ENCODE data around the gene SNTG2. TPM values are rescaled to one million over a fixed set of nuclear protein-coding genes. Genes with fewer than 3 reads are reported as not detected.

SNTG2 gene
- total and polyA plus RNA-seq, 2 donors (not counting 3 experiments of a cell fraction or from before 2014, with no cell fraction given) = not detected

- ChIA-PET CTCF (no interaction called here), POLR2A (no interaction called here)
- dilution Hi-C loops (cut with MboI; ENCODE audit: extremely low pct_ligation_motif_present, low sequenced_read_pairs) = no loop called here
- DNase-seq (ENCODE audit: low read depth, low spot score) = no peak
- no peak overlapping the region for H2AFZ ChIP-seq (ENCODE audit: low read depth, low read length)
- no TSS peak for BruUV-seq (replicated peaks)
- H3K9ac ChIP-seq (replicated peaks; ENCODE audit: extremely low read depth, insufficient read depth, low read length) = no peak overlapping the region
- no peak for FAIRE-seq
- no peaks in the 10 kb centered on the region for H4K20me1 ChIP-seq (replicated peaks; ENCODE audit: control insufficient read depth, extremely low read depth, insufficient read depth, low read length)
- no peak overlapping the region for H3K4me3 ChIP-seq (replicated peaks in 1 of 3; ENCODE audit: insufficient read depth in 1 of 3, low read depth in 1 of 3, low read length in 3 of 3)
- H3K9me3 ChIP-seq (replicated peaks; ENCODE audit: control insufficient read depth, insufficient read depth, low read length) = peaks cover 2% of the 10 kb centered on the region
- no peaks in the 10 kb centered on the region for H3K27me3 ChIP-seq (ENCODE audit: control insufficient read depth in 2 of 2, insufficient read depth in 2 of 2, low read length in 2 of 2)
- no peak overlapping the region for H3K4me2 ChIP-seq (ENCODE audit: insufficient read depth, low read length)
- no peaks in the 10 kb centered on the region for H3K4me1 ChIP-seq (ENCODE audit: control insufficient read depth, extremely low read depth, insufficient read depth, low read length)
- no peaks in the 10 kb centered on the region for H3K9me1 ChIP-seq (replicated peaks; ENCODE audit: control insufficient read depth, extremely low read depth, insufficient read depth, low read length)
- H3K36me3 ChIP-seq (ENCODE audit: control insufficient read depth in 2 of 2, extremely low read depth in 1 of 2, insufficient read depth in 2 of 2, low read length in 2 of 2) = no peaks in the 10 kb centered on the region
- H3K27ac ChIP-seq (ENCODE audit: insufficient read depth, low read depth, low read length) = no peak overlapping the region
- no peaks in the 10 kb centered on the region for H3K79me2 ChIP-seq (ENCODE audit: control insufficient read depth, insufficient read depth, low read length)
- TF ChIP-seq CTCF (IDR thresholded peaks at IDR 0.05; ENCODE audit: extremely low read depth in 1 of 2, insufficient read depth in 1 of 2, low read depth in 1 of 2, low read length in 2 of 2) (no peak), EZH2 (IDR thresholded peaks at IDR 0.05; ENCODE audit: borderline replicate concordance, low read depth, low read length, severe bottlenecking) (no peak), JUN (IDR thresholded peaks at IDR 0.05; ENCODE audit: borderline replicate concordance, insufficient read depth, insufficient read length, low read depth) (no peak), POLR2A (IDR thresholded peaks at IDR 0.05; ENCODE audit: low read depth, low read length) (no peak), MYC (IDR thresholded peaks at IDR 0.05; ENCODE audit: low read depth, low read length) (no peak), GATA2 (IDR thresholded peaks at IDR 0.05; ENCODE audit: insufficient read depth, insufficient read length, low read depth, low read length) (no peak), POLR2AphosphoS5 (IDR thresholded peaks at IDR 0.05; ENCODE audit: insufficient read depth, low read depth, low read length) (no peak), FOS (IDR thresholded peaks at IDR 0.05; ENCODE audit: borderline replicate concordance, insufficient read depth, low read length) (no peak)
- TF ChIP-seq, protein P1, sequence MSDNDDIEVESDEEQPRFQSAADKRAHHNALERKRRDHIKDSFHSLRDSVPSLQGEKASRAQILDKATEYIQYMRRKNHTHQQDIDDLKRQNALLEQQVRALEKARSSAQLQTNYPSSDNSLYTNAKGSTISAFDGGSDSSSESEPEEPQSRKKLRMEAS (IDR thresholded peaks at IDR 0.05; ENCODE audit: insufficient read depth, insufficient read length) = no peak
- intact Hi-C loops (cut with micrococcal nuclease) = no loop called here
Measured at GRCh38 chr2:1305342-1306013, 354.8 kb downstream of the SNTG2 start.
